Type B pancreatic cell (in vitro differentiated cells): ENCODE data around the gene COL4A6. TPM values are rescaled to one million over a fixed set of nuclear protein-coding genes. Genes with fewer than 3 reads are reported as not detected.

ENCODE experiments used
- DNase-seq: peaks from one replicate; pipeline ENCODE4 v3.0.0; 2021; ENCODE audit warnings: mixed read lengths; ENCODE audit not compliant: unreplicated experiment; ENCODE audit errors: extremely low spot score
- H3K27ac Mint-ChIP-seq: 2 replicates; pipeline ENCODE4 v1.8.0; 2021; ENCODE audit warnings: mild to moderate bottlenecking, mixed read lengths
- H3K27me3 Mint-ChIP-seq: 2 replicates; pipeline ENCODE4 v1.8.0; 2021; ENCODE audit warnings: mixed read lengths
- H3K36me3 Mint-ChIP-seq: 2 replicates; pipeline ENCODE4 v1.8.0; 2021; ENCODE audit warnings: mixed read lengths
- H3K4me1 Mint-ChIP-seq: one replicate; pipeline ENCODE4 v1.8.0; 2021; ENCODE audit warnings: mixed read lengths; ENCODE audit not compliant: unreplicated experiment
- H3K4me3 Mint-ChIP-seq: 2 replicates; pipeline ENCODE4 v1.8.0; 2021; ENCODE audit warnings: mild to moderate bottlenecking, mixed read lengths
- H3K9me3 Mint-ChIP-seq: 2 replicates; pipeline ENCODE4 v1.8.0; 2021; ENCODE audit warnings: mixed read lengths
- total RNA-seq: library from RNA; stranded (reverse); gene quantifications from 2 replicates; pipeline ENCODE4 v1.2.1, GENCODE V29; 2021; ENCODE audit warnings: low replicate concordance
- TF ChIP-seq, protein P1 (sequence below): fragments of 200-600 bp; sonication (generic); conservative IDR thresholded peaks from 2 replicates; pipeline ENCODE4 v1.5.0; 2021; ENCODE audit warnings: antibody characterized with exemption, mild to moderate bottlenecking

The COL4A6 gene
- total RNA-seq, 1 donor from 2014 or later = 51.7 TPM

- H3K27me3 Mint-ChIP-seq = no peaks in the 10 kb centered on the region
- no peak for DNase-seq
- H3K4me3 Mint-ChIP-seq = no peak overlapping the region
- TF ChIP-seq, protein P1, sequence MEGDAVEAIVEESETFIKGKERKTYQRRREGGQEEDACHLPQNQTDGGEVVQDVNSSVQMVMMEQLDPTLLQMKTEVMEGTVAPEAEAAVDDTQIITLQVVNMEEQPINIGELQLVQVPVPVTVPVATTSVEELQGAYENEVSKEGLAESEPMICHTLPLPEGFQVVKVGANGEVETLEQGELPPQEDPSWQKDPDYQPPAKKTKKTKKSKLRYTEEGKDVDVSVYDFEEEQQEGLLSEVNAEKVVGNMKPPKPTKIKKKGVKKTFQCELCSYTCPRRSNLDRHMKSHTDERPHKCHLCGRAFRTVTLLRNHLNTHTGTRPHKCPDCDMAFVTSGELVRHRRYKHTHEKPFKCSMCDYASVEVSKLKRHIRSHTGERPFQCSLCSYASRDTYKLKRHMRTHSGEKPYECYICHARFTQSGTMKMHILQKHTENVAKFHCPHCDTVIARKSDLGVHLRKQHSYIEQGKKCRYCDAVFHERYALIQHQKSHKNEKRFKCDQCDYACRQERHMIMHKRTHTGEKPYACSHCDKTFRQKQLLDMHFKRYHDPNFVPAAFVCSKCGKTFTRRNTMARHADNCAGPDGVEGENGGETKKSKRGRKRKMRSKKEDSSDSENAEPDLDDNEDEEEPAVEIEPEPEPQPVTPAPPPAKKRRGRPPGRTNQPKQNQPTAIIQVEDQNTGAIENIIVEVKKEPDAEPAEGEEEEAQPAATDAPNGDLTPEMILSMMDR = no peak
- no peak overlapping the region for H3K27ac Mint-ChIP-seq
- peaks cover 28% of the 10 kb centered on the region for H3K4me1 Mint-ChIP-seq
- no peaks in the 10 kb centered on the region for H3K9me3 Mint-ChIP-seq
- H3K36me3 Mint-ChIP-seq = peaks cover 10% of the 10 kb centered on the region
These were observed 214.6 kb downstream of the COL4A6 start for GRCh38 chrX:108223585-108223984.

GRCh38 chrX:108221301-108221864, 216.8 kb downstream of the COL4A6 start:
- Mint-ChIP-seq H3K9me3 (no peaks in the 10 kb centered on the region), H3K36me3 (peaks cover 10% of the 10 kb centered on the region), H3K4me1 (peaks cover 41% of the 10 kb centered on the region), H3K4me3 (no peak overlapping the region), H3K27me3 (no peaks in the 10 kb centered on the region), H3K27ac (no peak overlapping the region)
- TF ChIP-seq, protein P1 = no peak
- DNase-seq = no peak

GRCh38 chrX:108219949-108220601, 218.1 kb downstream of the COL4A6 start:
- H3K4me1 Mint-ChIP-seq = peaks cover 37% of the 10 kb centered on the region
- no peak overlapping the region for H3K4me3 Mint-ChIP-seq
- no peaks in the 10 kb centered on the region for H3K27me3 Mint-ChIP-seq
- no peak for DNase-seq
- no peak overlapping the region for H3K27ac Mint-ChIP-seq
- TF ChIP-seq, protein P1 = no peak
- H3K36me3 Mint-ChIP-seq = peaks cover 10% of the 10 kb centered on the region
- no peaks in the 10 kb centered on the region for H3K9me3 Mint-ChIP-seq

GRCh38 chrX:108217876-108218275, 220.3 kb downstream of the COL4A6 start:
- peaks cover 10% of the 10 kb centered on the region for H3K36me3 Mint-ChIP-seq
- TF ChIP-seq, protein P1 = no peak

GRCh38 chrX:108216919-108217571, 221.2 kb downstream of the COL4A6 start:
- DNase-seq = no peak
- Mint-ChIP-seq H3K4me1 (peaks cover 20% of the 10 kb centered on the region), H3K9me3 (no peaks in the 10 kb centered on the region), H3K4me3 (no peak overlapping the region), H3K27ac (no peak overlapping the region), H3K36me3 (peaks cover 8% of the 10 kb centered on the region), H3K27me3 (no peaks in the 10 kb centered on the region)
- TF ChIP-seq, protein P1 = no peak

More at GRCh38 chrX:108217876-108218275, 220.3 kb downstream of the COL4A6 start:
- Mint-ChIP-seq H3K4me3 (no peak overlapping the region), H3K9me3 (no peaks in the 10 kb centered on the region), H3K27me3 (no peaks in the 10 kb centered on the region), H3K27ac (no peak overlapping the region), H3K4me1 (peaks cover 24% of the 10 kb centered on the region)
- DNase-seq = no peak
